ENCODE results near the gene SINHCAF.

Gene SINHCAF

DNA sequence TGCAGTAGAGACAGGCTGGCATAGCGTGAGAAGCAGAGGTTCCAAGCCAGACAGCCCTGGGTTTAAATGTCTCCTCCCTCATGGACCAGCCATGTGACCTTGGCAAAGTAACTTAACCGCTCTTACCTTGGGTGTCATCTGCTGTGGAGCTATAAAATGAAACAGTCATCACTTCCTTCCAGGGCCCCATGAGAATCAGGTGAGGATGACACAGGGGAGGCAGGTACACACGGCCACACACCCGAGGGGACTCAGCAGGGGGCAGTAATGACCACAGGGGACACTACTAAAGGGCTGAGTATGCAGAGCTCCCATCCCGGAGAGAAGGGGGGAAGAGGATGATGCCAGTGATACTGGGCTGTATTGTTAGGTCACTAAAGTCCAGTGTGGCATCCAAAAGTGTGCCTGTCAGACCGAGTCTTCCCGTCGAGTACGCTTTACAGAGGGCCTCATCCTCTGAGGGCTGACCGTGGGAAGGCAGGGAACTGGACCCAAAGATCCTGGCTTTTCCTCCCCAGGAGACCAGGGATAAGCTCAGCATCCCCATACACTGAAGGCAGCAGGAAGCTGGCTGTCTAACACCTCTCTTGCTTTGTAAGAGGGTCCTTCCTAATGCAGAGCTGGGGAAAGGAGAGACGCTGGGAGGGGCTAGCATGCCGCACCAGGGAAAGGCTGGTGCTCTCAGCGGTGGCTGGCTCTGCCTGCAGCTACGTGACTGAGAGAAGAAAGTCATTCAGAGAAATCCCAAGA, 94.2 kb downstream of the SINHCAF start:
- DNase-seq = no peak

Data from NCI-H345 (cell line).